Bronchial epithelial cell (primary cell): ENCODE data around the gene VRTN. TPM values are rescaled to one million over a fixed set of nuclear protein-coding genes. Genes with fewer than 3 reads are reported as not detected.

ENCODE experiments used
- DNase-seq: peaks from one replicate; pipeline ENCODE4 v3.0.0-alpha.2; 2010; ENCODE audit warnings: low read depth
- FAIRE-seq: peaks from 2 replicates; lab custom pipeline; 2011; peaks lifted over from hg19 to GRCh38; lab: Jason Lieb, UNC
- H3K27me3 ChIP-seq: 2 replicates; pipeline ENCODE4 v1.5.1; 2011; ENCODE audit warnings: low read length; ENCODE audit not compliant: control insufficient read depth, insufficient read depth
- H3K36me3 ChIP-seq: 2 replicates; pipeline ENCODE4 v1.5.1; 2011; ENCODE audit warnings: low read length; ENCODE audit not compliant: control insufficient read depth, insufficient read depth
- H3K4me3 ChIP-seq: 2 replicates; pipeline ENCODE4 v1.5.1; 2011; ENCODE audit warnings: mild to moderate bottlenecking, low read depth, low read length, control low read depth
- CTCF ChIP-seq: IDR thresholded peaks from 2 replicates; pipeline ENCODE4 v1.5.1; 2011; ENCODE audit warnings: mild to moderate bottlenecking, moderate library complexity, low read length, control low read depth, inconsistent platforms; ENCODE audit not compliant: insufficient read depth, severe bottlenecking
- total RNA-seq: library from RNA; depleted of rRNA; stranded (reverse); fragments of >200 nt; gene quantifications from 2 replicates; pipeline ENCODE4 v1.2.1, GENCODE V29; 2014

The VRTN gene
- total RNA-seq, 1 donor from 2014 or later: not detected

GRCh38 chr14:74308695-74309094, 39.6 kb upstream of the VRTN start:
- DNase-seq: no peak
- H3K27me3 ChIP-seq: no peaks in the 10 kb centered on the region
- no peak for FAIRE-seq
- no peak overlapping the region for H3K4me3 ChIP-seq
- no peaks in the 10 kb centered on the region for H3K36me3 ChIP-seq
- no peak for TF ChIP-seq CTCF

- DNase-seq (no peak), FAIRE-seq (no peak)
- no peak for TF ChIP-seq CTCF
Observed at GRCh38 chr14:74309125-74310022, 38.9 kb upstream of the VRTN start.

GRCh38 chr14:74312161-74312560, 36.1 kb upstream of the VRTN start:
- Histone ChIP-seq H3K4me3 (no peak overlapping the region), H3K36me3 (no peaks in the 10 kb centered on the region), H3K27me3 (no peaks in the 10 kb centered on the region)
- DNase-seq (no peak), FAIRE-seq (no peak)
- TF ChIP-seq CTCF: no peak

More at GRCh38 chr14:74309125-74310022, 38.9 kb upstream of the VRTN start:
- Histone ChIP-seq H3K27me3 (no peaks in the 10 kb centered on the region), H3K36me3 (no peaks in the 10 kb centered on the region), H3K4me3 (no peak overlapping the region)

- FAIRE-seq (no peak), DNase-seq (no peak)
- no peak overlapping the region for H3K4me3 ChIP-seq
Observed at GRCh38 chr14:74313601-74314000, 34.7 kb upstream of the VRTN start.

GRCh38 chr14:74314576-74314975, 33.7 kb upstream of the VRTN start:
- no peak for DNase-seq
- no peaks in the 10 kb centered on the region for H3K36me3 ChIP-seq
- FAIRE-seq: no peak
- H3K27me3 ChIP-seq: no peaks in the 10 kb centered on the region
- TF ChIP-seq CTCF: no peak
- no peak overlapping the region for H3K4me3 ChIP-seq

More at GRCh38 chr14:74313601-74314000, 34.7 kb upstream of the VRTN start:
- Histone ChIP-seq H3K27me3 (no peaks in the 10 kb centered on the region), H3K36me3 (no peaks in the 10 kb centered on the region)
- no peak for TF ChIP-seq CTCF
